ENCODE measurements around the gene MYO18A. TPM values are rescaled to one million over a fixed set of nuclear protein-coding genes. Genes with fewer than 3 reads are reported as not detected.
A peak's percentile ranks its signal among the peaks of the same experiment; 100 is the strongest.
"Not testable (repeated sequence)": the region's sequence is repeated elsewhere in the genome, so short reads cannot be mapped to it uniquely, and the experiment has no call there.

MYO18A gene
- 100 to 1,000 TPM; 112 to 191 (median 136) TPM for total RNA-seq

- peaks cover 32 to 59% (median 50%) of the 10 kb centered on the region in 4 donors for H3K4me1 ChIP-seq
- DNase-seq, result peak; percentile 87
- H3K27me3 ChIP-seq, result no peaks in the 10 kb centered on the region
- H3K4me3 ChIP-seq, result peak within 1 kb of the TSS; percentile 54 to 67 (median 58)
- intact Hi-C loops (cut with DNase I; ENCODE audit: low total_unique reads), result no loop called here
- in situ Hi-C loops (cut with MboI; ENCODE audit: low pct_ligation_motif_present in 1 of 4, low pct_unique_long_range_greater_than_20kb in 1 of 4, low sequenced_read_pairs in 3 of 4), result no loop called here
- 0% methylated on average over 16 of the region's 76 CpGs; no CpG with 5 or more reads in 1 of the 2 donors for WGBS, 2 donors (ENCODE audit: low coverage in 1 of 2)
- peak within 1 kb of the TSS; percentile 89 to 94 (median 92) for H3K27ac ChIP-seq
- H3K9me3 ChIP-seq, result no peaks in the 10 kb centered on the region
- no peaks in the 10 kb centered on the region for H3K36me3 ChIP-seq
- TF ChIP-seq POLR2A (IDR thresholded peaks at IDR 0.05), result peak; percentile 27
- TF ChIP-seq POLR2AphosphoS5 (IDR thresholded peaks at IDR 0.05), result peak in 2 of 3 donors; percentile 58
- TF ChIP-seq EP300 (IDR thresholded peaks at IDR 0.05; ENCODE audit: low read depth), result no peak
- TF ChIP-seq, protein P1, sequence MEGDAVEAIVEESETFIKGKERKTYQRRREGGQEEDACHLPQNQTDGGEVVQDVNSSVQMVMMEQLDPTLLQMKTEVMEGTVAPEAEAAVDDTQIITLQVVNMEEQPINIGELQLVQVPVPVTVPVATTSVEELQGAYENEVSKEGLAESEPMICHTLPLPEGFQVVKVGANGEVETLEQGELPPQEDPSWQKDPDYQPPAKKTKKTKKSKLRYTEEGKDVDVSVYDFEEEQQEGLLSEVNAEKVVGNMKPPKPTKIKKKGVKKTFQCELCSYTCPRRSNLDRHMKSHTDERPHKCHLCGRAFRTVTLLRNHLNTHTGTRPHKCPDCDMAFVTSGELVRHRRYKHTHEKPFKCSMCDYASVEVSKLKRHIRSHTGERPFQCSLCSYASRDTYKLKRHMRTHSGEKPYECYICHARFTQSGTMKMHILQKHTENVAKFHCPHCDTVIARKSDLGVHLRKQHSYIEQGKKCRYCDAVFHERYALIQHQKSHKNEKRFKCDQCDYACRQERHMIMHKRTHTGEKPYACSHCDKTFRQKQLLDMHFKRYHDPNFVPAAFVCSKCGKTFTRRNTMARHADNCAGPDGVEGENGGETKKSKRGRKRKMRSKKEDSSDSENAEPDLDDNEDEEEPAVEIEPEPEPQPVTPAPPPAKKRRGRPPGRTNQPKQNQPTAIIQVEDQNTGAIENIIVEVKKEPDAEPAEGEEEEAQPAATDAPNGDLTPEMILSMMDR (IDR thresholded peaks at IDR 0.05), result peak; percentile 78 to 95 (median 84)
These were observed at the start of gene MYO18A for GRCh38 chr17:29180034-29180787. Gene MYO18A (minus strand): TSS chr17:29180398. CDS start chr17:29166940, 13,458 bp downstream.

DNA sequence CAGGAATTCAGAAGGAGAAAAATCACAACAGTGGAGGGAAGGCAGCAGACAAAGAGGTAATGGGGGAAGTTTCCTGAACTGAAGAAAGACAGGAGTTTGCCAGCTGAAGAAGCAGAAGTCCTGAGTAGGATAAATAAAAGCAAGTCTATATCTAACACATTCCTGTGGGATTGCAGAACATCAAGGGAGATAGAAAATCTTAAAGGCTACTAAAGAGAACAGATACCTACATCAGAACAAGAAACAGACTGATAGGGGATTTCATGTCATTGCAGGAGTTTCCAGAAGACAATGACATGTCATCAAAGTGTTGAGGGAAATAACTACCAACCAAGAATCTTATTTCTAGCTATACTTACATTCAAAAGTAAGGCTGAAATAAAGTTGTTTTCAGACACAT, 45.2 kb upstream of the MYO18A start:
- intact Hi-C loops (cut with DNase I; ENCODE audit: low total_unique reads), result no loop called here
- DNase-seq, result no peak
- no peaks in the 10 kb centered on the region for H3K36me3 ChIP-seq
- H3K27me3 ChIP-seq, result no peaks in the 10 kb centered on the region
- no peaks in the 10 kb centered on the region for H3K9me3 ChIP-seq
- in situ Hi-C loops (cut with MboI; ENCODE audit: low pct_ligation_motif_present in 1 of 4, low pct_unique_long_range_greater_than_20kb in 1 of 4, low sequenced_read_pairs in 3 of 4), result loop anchor here in 1 of 4 donors (25.0 kb wide), 1 partner anchor 213 kb away; the partner anchor contains the start of gene SEZ6
- no peak overlapping the region for H3K4me3 ChIP-seq
- TF ChIP-seq, protein P1 (IDR thresholded peaks at IDR 0.05), result no peak
- TF ChIP-seq POLR2AphosphoS5 (IDR thresholded peaks at IDR 0.05) (no peak), POLR2A (IDR thresholded peaks at IDR 0.05) (no peak), EP300 (IDR thresholded peaks at IDR 0.05; ENCODE audit: low read depth) (no peak)
- no peak overlapping the region for H3K27ac ChIP-seq
- H3K4me1 ChIP-seq, result no peaks in the 10 kb centered on the region

GRCh38 chr17:29221338-29221737, 41.1 kb upstream of the MYO18A start:
- in situ Hi-C loops (cut with MboI; ENCODE audit: low pct_ligation_motif_present in 1 of 4, low pct_unique_long_range_greater_than_20kb in 1 of 4, low sequenced_read_pairs in 3 of 4); H3K4me3 ChIP-seq; H3K27me3 ChIP-seq; H3K4me1 ChIP-seq; H3K27ac ChIP-seq; DNase-seq; H3K36me3 ChIP-seq; H3K9me3 ChIP-seq; intact Hi-C loops (cut with DNase I; ENCODE audit: low total_unique reads): not testable (repeated sequence)
- WGBS, 2 donors (ENCODE audit: low coverage in 1 of 2), result 88 to 95% methylated on average over 5 to 11 of the region's 11 CpGs

- Histone ChIP-seq H3K36me3 (no peaks in the 10 kb centered on the region), H3K4me3 (no peak overlapping the region), H3K4me1 (peaks cover 0 to 10% (median 8%) of the 10 kb centered on the region in 4 donors), H3K27me3 (no peaks in the 10 kb centered on the region), H3K27ac (no peak overlapping the region), H3K9me3 (no peaks in the 10 kb centered on the region)
- TF ChIP-seq EP300 (IDR thresholded peaks at IDR 0.05; ENCODE audit: low read depth) (no peak), POLR2AphosphoS5 (IDR thresholded peaks at IDR 0.05) (no peak)
- TF ChIP-seq, protein P1 (IDR thresholded peaks at IDR 0.05), result peak; percentile 90 to 95 (median 95)
- intact Hi-C loops (cut with DNase I; ENCODE audit: low total_unique reads), result loop anchor here (2.0 kb wide), 1 partner anchor 71 kb away; no protein-coding TSS in a partner anchor
- 14 to 19% methylated on average over 11 to 14 of the region's 14 CpGs for WGBS, 2 donors (ENCODE audit: low coverage in 1 of 2)
- DNase-seq, result peak; percentile 77
- in situ Hi-C loops (cut with MboI; ENCODE audit: low pct_ligation_motif_present in 1 of 4, low pct_unique_long_range_greater_than_20kb in 1 of 4, low sequenced_read_pairs in 3 of 4), result loop anchor here in 1 of 4 donors (10.0 kb wide), 1 partner anchor 75 kb away; no protein-coding TSS in a partner anchor
These were observed 39.3 kb upstream of the MYO18A start for GRCh38 chr17:29219378-29220047.
